ENCODE measurements around the gene DYNC1LI2. TPM values are rescaled to one million over a fixed set of nuclear protein-coding genes. Genes with fewer than 3 reads are reported as not detected.

DYNC1LI2 gene
- total RNA-seq, 2 donors from 2014 or later: 138 to 162 TPM

DNA sequence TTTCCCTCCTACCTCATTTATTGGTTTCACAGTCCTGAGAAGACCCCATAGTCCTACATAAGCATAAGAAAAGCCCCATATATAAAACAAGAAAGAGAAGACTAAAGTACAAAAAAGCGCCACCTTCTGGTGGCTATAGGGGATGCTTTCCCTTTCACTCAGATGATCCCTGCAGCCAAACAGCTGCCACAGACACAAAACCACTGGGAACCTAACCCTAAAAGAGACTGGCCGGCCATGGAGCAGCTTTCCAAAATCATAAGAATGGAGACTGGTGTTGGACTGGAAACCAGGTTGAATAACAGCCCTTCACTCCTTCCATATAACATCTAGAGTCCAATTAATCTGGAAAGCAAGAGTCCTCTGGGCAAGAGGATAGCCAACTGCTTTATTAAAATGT, 11.4 kb downstream of the DYNC1LI2 start:
- H3K4me3 ChIP-seq: no peak overlapping the region
- H3K9me3 ChIP-seq: no peaks in the 10 kb centered on the region
- peaks cover 15% of the 10 kb centered on the region for H3K36me3 ChIP-seq
- H3K27ac ChIP-seq: peak overlapping the region; percentile 92
- H3K27me3 ChIP-seq: no peaks in the 10 kb centered on the region
- TF ChIP-seq CTCF (IDR thresholded peaks at IDR 0.05): peak; percentile 46
- H3K9ac ChIP-seq (ENCODE audit: low read depth in 2 of 2, low read length in 2 of 2): peak overlapping the region in 1 of 2 donors; percentile 63
- peaks cover 22% of the 10 kb centered on the region for H3K4me1 ChIP-seq
- intact Hi-C loops (cut with DNase I): no loop called here
- DNase-seq: peak; percentile 34

DNA sequence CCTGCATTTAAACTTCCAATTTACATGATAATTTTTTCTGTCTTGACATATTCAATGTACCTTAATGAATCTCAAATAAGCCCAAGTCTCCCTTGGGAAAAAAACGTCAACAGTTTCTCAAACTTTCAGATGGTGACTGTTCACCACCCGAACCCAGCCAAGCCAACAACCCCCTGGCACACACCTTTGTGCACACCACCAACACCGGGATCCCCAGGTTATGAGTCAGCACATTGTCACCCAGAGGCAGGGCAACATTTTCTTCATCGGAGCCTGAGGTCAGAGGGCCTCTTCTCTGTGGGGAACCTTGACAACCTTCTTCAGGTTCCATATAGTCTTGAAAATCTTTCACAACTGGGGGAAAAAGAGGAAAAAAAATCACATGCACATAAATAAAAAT, 15.5 kb downstream of the DYNC1LI2 start:
- H3K4me1 ChIP-seq: peaks cover 9% of the 10 kb centered on the region
- H3K9me3 ChIP-seq: no peaks in the 10 kb centered on the region
- no peak for DNase-seq
- TF ChIP-seq CTCF (IDR thresholded peaks at IDR 0.05): no peak
- H3K27ac ChIP-seq: no peak overlapping the region
- H3K27me3 ChIP-seq: no peaks in the 10 kb centered on the region
- H3K36me3 ChIP-seq: peaks cover 16% of the 10 kb centered on the region
- no peak overlapping the region for H3K4me3 ChIP-seq
- no peak overlapping the region for H3K9ac ChIP-seq (ENCODE audit: low read depth in 2 of 2, low read length in 2 of 2)
- intact Hi-C loops (cut with DNase I): no loop called here

- Histone ChIP-seq H3K27me3 (no peaks in the 10 kb centered on the region), H3K9me3 (no peaks in the 10 kb centered on the region), H3K9ac (ENCODE audit: low read depth in 2 of 2, low read length in 2 of 2) (no peak overlapping the region), H3K27ac (no peak overlapping the region), H3K36me3 (peaks cover 25% of the 10 kb centered on the region), H3K4me3 (no peak overlapping the region), H3K4me1 (no peaks in the 10 kb centered on the region)
- TF ChIP-seq CTCF (IDR thresholded peaks at IDR 0.05): no peak
- no peak for DNase-seq
- intact Hi-C loops (cut with DNase I): loop anchor here (5.0 kb wide), 1 partner anchor 136 kb away; no protein-coding TSS in a partner anchor
These were observed 20.3 kb downstream of the DYNC1LI2 start for GRCh38 chr16:66731101-66731500.

DNA sequence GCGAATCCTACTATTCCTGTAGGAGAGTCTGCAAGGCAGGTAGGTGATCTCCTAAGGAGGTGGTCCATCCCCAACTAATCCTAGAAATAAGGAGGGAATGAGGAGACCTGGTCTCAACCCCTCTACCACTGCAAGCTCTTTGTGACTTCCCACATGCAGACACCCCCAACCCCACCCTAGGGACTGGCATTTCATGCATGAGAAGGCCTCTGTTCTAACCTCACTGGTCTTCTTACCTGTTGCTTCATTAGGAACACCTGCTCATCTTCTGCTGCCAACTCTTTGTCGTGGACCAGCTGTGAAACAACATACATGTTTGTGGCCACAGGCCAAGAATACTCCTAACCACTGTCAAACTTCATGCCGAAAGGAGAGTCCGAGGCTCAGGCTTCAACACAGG, 22.6 kb downstream of the DYNC1LI2 start:
- DNase-seq: no peak
- intact Hi-C loops (cut with DNase I): loop anchor here (5.0 kb wide), 1 partner anchor 122 kb away; no protein-coding TSS in a partner anchor
- TF ChIP-seq CTCF (IDR thresholded peaks at IDR 0.05): no peak
- Histone ChIP-seq H3K27me3 (no peaks in the 10 kb centered on the region), H3K9me3 (no peaks in the 10 kb centered on the region), H3K27ac (no peak overlapping the region), H3K36me3 (peaks cover 21% of the 10 kb centered on the region), H3K9ac (ENCODE audit: low read depth in 2 of 2, low read length in 2 of 2) (no peak overlapping the region), H3K4me1 (no peaks in the 10 kb centered on the region), H3K4me3 (no peak overlapping the region)

GRCh38 chr16:66728117-66728787, 23.2 kb downstream of the DYNC1LI2 start:
- H3K36me3 ChIP-seq: peaks cover 20% of the 10 kb centered on the region
- intact Hi-C loops (cut with DNase I): loop anchor here (5.0 kb wide), 1 partner anchor 121 kb away; no protein-coding TSS in a partner anchor

More at GRCh38 chr16:66728117-66728787, 23.2 kb downstream of the DYNC1LI2 start:
- H3K27me3 ChIP-seq: no peaks in the 10 kb centered on the region
- H3K4me1 ChIP-seq: no peaks in the 10 kb centered on the region
- H3K4me3 ChIP-seq: no peak overlapping the region
- TF ChIP-seq CTCF (IDR thresholded peaks at IDR 0.05): peak; percentile 58
- no peak overlapping the region for H3K9ac ChIP-seq (ENCODE audit: low read depth in 2 of 2, low read length in 2 of 2)
- no peak for DNase-seq
- no peaks in the 10 kb centered on the region for H3K9me3 ChIP-seq
- no peak overlapping the region for H3K27ac ChIP-seq
